Activated T-helper 1 cell treated with anti-CD3 and anti-CD28 coated beads, Interleukin-12 subunit alpha, Interleukin-12 subunit beta, Interleukin-2, Interleukin-4 antibody, amounts not matched to agents 30 ng/mL and 10 ng/mL and 1 ng/mL, durations not matched to agents 14 hours and 24 hours and 36 hours (primary cell): ENCODE data around the gene CEP63. TPM values are rescaled to one million over a fixed set of nuclear protein-coding genes. Genes with fewer than 3 reads are reported as not detected.
"Not testable (repeated sequence)": the region's sequence is repeated elsewhere in the genome, so short reads cannot be mapped to it uniquely, and the experiment has no call there.

Experiments
- DNase-seq: peaks from one replicate; pipeline ENCODE4 v3.0.0; 2021; ENCODE audit warnings: low spot score
- H3K27ac Mint-ChIP-seq: one replicate; pipeline ENCODE4 v1.8.0; 2021; ENCODE audit warnings: mild to moderate bottlenecking, mixed read lengths
- H3K27me3 Mint-ChIP-seq: one replicate; pipeline ENCODE4 v1.8.0; 2022; ENCODE audit warnings: mild to moderate bottlenecking, moderate library complexity, mixed read lengths; ENCODE audit not compliant: insufficient read depth
- H3K36me3 Mint-ChIP-seq: one replicate; pipeline ENCODE4 v1.8.0; 2021; ENCODE audit warnings: low read depth, mixed read lengths
- H3K4me1 Mint-ChIP-seq: one replicate; pipeline ENCODE4 v1.8.0; 2021; ENCODE audit warnings: low read depth, mixed read lengths
- H3K4me3 Mint-ChIP-seq: one replicate; pipeline ENCODE4 v1.8.0; 2021; ENCODE audit warnings: mild to moderate bottlenecking, moderate library complexity, mixed read lengths
- H3K9me3 Mint-ChIP-seq: one replicate; pipeline ENCODE4 v1.8.0; 2021; ENCODE audit warnings: mixed read lengths
- intact Hi-C: fragments of 100-400 bp; cut with micrococcal nuclease; formaldehyde crosslinking; loops from one replicate; pipeline ENCODE4 v1.15.1; 2024
- total RNA-seq: library from RNA; stranded (reverse); gene quantifications from 2 replicates; pipeline ENCODE4 v1.2.3, GENCODE V29; 2022

CEP63 gene
- total RNA-seq, 1 donor from 2014 or later: 20.0 TPM

GRCh38 chr3:134535186-134535970, 49.5 kb downstream of the CEP63 start:
- H3K4me3 Mint-ChIP-seq: no peak overlapping the region
- no peak for DNase-seq
- H3K27ac Mint-ChIP-seq: no peak overlapping the region
- intact Hi-C loops: no loop called here
- no peaks in the 10 kb centered on the region for H3K4me1 Mint-ChIP-seq
- no peaks in the 10 kb centered on the region for H3K27me3 Mint-ChIP-seq
- no peaks in the 10 kb centered on the region for H3K9me3 Mint-ChIP-seq
- peaks cover 9% of the 10 kb centered on the region for H3K36me3 Mint-ChIP-seq

DNA sequence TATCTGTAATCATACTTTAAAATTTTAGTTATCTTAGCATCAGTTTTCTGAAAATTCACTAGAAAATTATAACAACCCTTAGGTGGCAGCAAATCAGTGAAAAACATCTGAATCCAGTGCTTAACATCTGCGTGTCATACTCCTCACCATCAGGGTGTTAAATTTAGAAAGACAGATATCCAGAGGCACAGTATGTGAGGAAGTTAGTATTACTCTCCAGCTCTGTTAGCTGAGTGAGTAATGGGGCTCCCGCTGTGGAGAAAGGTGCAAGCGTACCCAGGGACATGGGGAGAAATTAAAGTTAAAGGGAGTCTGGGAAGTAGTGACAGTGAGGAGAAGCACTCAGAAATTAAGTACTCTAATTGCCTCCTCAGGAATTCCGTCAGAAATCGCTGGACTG, 50.9 kb downstream of the CEP63 start:
- no peaks in the 10 kb centered on the region for H3K9me3 Mint-ChIP-seq
- no peaks in the 10 kb centered on the region for H3K4me1 Mint-ChIP-seq
- no peaks in the 10 kb centered on the region for H3K27me3 Mint-ChIP-seq
- intact Hi-C loops: no loop called here
- H3K4me3 Mint-ChIP-seq: no peak overlapping the region
- H3K36me3 Mint-ChIP-seq: peaks cover 9% of the 10 kb centered on the region
- H3K27ac Mint-ChIP-seq: no peak overlapping the region
- no peak for DNase-seq

DNA sequence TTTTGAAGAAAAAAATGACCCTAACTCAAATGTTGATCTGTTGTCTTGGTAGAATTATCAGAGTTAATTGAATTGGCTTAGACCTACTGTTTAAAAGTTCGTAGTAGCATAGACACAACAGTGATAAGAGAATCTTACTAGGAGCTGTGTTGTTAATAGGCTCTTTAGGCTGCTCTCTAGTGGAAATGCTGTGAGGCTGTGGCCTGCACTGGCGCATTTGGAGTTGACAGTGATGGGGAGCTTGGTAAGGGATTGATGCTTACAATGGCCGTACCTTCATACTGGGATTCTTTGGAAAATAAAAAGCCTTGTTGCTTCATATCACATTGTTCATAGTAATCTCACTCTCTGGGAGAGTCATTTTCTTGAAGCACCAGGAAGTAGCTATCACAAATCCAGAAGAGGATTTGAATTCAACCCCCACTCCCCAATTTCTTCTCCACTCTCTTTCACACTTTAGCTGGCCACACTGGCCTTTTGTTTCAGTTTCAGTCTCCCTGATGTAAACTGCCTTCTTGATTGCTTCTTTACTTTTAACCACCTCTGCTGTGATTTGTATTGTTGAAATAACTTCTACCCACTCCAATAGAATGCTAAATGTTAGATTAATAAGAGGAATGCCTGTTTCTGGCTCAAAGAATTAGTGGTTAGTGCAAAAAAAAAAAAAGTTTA, 56.6 kb downstream of the CEP63 start:
- Mint-ChIP-seq H3K4me3 (no peak overlapping the region), H3K27ac (no peak overlapping the region), H3K9me3 (no peaks in the 10 kb centered on the region), H3K4me1 (peaks cover 11% of the 10 kb centered on the region), H3K27me3 (no peaks in the 10 kb centered on the region), H3K36me3 (peaks cover 15% of the 10 kb centered on the region)
- intact Hi-C loops: no loop called here
- DNase-seq: no peak

DNA sequence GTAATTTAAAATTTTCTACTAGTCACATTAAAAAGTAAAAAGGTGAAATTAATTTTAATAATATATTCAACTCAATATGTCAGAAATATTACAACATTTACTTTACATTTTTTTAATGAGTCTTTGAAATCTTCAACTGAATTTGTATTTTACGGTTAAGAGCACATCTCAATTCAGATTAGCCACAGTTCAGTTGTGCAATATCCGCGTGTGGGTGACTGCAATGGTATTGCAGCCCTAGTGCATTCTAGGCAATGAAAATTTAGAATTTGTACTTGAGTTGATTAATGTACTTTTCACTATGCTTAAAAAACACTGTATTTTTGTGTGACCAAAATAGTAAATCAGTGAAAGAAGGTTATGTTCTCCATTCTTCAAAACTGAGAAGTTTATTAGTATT, 57.3 kb downstream of the CEP63 start:
- intact Hi-C loops: no loop called here
- Mint-ChIP-seq H3K9me3 (no peaks in the 10 kb centered on the region), H3K36me3 (peaks cover 11% of the 10 kb centered on the region), H3K4me3 (no peak overlapping the region), H3K27me3 (no peaks in the 10 kb centered on the region), H3K4me1 (peaks cover 11% of the 10 kb centered on the region), H3K27ac (no peak overlapping the region)
- DNase-seq: no peak

DNA sequence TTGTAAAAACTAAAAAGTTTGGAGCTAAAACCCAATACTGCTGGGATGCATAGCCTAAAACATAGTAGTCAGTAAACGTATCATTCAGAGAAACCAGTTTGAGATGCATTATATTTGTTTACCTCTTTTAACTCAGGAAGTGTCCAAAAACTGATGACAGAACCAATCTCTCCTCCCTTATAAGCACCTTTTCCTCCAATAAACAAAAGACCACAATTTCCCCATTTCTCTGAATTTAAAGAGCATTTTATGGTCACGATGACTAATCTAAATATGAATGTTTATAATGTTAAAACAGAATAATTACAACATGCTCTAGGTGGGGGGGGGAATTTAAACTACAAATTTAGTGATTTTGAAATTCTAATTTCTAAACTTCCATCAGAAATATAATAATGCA, 58.5 kb downstream of the CEP63 start:
- no peak overlapping the region for H3K27ac Mint-ChIP-seq
- H3K36me3 Mint-ChIP-seq: peaks cover 18% of the 10 kb centered on the region
- DNase-seq: no peak
- no peak overlapping the region for H3K4me3 Mint-ChIP-seq
- no peaks in the 10 kb centered on the region for H3K27me3 Mint-ChIP-seq
- intact Hi-C loops: no loop called here
- H3K4me1 Mint-ChIP-seq: peaks cover 11% of the 10 kb centered on the region
- no peaks in the 10 kb centered on the region for H3K9me3 Mint-ChIP-seq

- DNase-seq, H3K27me3 Mint-ChIP-seq, H3K27ac Mint-ChIP-seq, intact Hi-C loops, H3K4me3 Mint-ChIP-seq, H3K9me3 Mint-ChIP-seq: not testable (repeated sequence)
- H3K36me3 Mint-ChIP-seq: peaks cover 20% of the 10 kb centered on the region
- H3K4me1 Mint-ChIP-seq: peaks cover 11% of the 10 kb centered on the region
Observed at GRCh38 chr3:134544783-134545182, 58.9 kb downstream of the CEP63 start.

DNA sequence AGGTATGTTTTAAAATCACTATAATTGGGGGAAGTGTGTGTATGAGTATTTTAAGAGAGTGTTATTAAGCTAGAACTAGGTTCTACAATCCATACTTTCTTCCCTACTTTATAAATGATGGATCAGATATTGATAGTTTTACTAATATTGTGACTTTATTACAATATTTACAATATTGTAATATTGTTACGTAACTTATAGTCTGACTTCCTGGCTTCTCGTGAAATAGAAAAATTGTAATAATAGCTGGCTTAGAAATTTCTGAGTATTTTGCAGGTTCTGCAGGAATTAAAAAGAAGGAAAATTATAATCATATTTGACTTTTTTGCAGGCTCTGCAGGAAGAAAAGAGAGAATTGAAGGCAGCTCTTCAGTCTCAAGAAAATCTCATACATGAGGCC, 60.0 kb downstream of the CEP63 start:
- no peaks in the 10 kb centered on the region for H3K27me3 Mint-ChIP-seq
- no peak for DNase-seq
- H3K27ac Mint-ChIP-seq: no peak overlapping the region
- H3K4me3 Mint-ChIP-seq: no peak overlapping the region
- intact Hi-C loops: no loop called here
- H3K9me3 Mint-ChIP-seq: no peaks in the 10 kb centered on the region
- peaks cover 29% of the 10 kb centered on the region for H3K36me3 Mint-ChIP-seq
- peaks cover 11% of the 10 kb centered on the region for H3K4me1 Mint-ChIP-seq

- no peaks in the 10 kb centered on the region for H3K9me3 Mint-ChIP-seq
- no peak overlapping the region for H3K27ac Mint-ChIP-seq
- H3K4me1 Mint-ChIP-seq: no peaks in the 10 kb centered on the region
- no peak for DNase-seq
- H3K36me3 Mint-ChIP-seq: peaks cover 36% of the 10 kb centered on the region
- no peak overlapping the region for H3K4me3 Mint-ChIP-seq
- intact Hi-C loops: no loop called here
- no peaks in the 10 kb centered on the region for H3K27me3 Mint-ChIP-seq
Observed at GRCh38 chr3:134552784-134553183, 66.9 kb downstream of the CEP63 start.

DNA sequence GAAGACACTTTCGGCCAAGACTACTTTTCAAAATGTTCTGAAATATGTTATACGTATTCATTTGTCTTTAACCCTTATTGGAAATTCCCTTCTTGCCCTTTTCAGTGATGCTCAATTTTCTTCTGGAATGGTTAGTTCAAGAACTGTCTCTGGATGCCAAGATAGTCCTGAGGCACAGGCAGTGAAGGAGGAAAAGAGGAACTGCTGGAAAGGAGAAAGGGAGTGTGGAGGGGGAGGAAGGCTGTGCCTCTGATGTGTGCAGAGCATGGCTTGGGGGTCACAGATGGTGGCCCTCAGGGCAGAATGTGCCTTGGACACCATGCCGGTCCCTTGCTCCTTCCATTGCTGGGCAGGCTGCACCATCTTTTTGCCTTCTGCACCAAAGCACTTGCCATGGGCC, 73.7 kb downstream of the CEP63 start:
- intact Hi-C loops: no loop called here
- DNase-seq: no peak
- no peak overlapping the region for H3K27ac Mint-ChIP-seq
- H3K27me3 Mint-ChIP-seq: no peaks in the 10 kb centered on the region
- peaks cover 29% of the 10 kb centered on the region for H3K36me3 Mint-ChIP-seq
- no peak overlapping the region for H3K4me3 Mint-ChIP-seq
- H3K9me3 Mint-ChIP-seq: no peaks in the 10 kb centered on the region
- H3K4me1 Mint-ChIP-seq: no peaks in the 10 kb centered on the region

DNA sequence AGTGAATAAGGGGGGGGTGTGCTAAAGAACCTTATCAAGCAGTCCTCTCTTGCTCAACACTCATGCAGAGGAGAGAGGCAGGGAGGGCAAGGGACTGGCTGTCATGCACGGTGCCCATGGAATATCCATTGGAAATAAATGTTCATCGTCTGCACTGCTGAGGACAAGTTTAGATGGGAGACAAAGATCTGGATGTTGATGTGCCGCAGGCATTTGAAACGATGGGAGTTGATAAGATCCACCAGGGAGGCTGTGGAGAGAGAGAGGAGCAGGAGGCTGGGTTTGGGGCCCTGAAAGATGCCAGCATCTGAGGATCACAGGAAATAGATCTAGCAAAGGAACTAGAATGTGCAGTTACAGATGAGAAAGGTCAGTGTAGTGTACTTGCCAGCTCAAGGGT, 76.2 kb downstream of the CEP63 start:
- Mint-ChIP-seq H3K27ac (no peak overlapping the region), H3K27me3 (no peaks in the 10 kb centered on the region), H3K4me3 (no peak overlapping the region), H3K9me3 (no peaks in the 10 kb centered on the region), H3K36me3 (peaks cover 31% of the 10 kb centered on the region), H3K4me1 (no peaks in the 10 kb centered on the region)
- DNase-seq: no peak
- intact Hi-C loops: no loop called here

- Mint-ChIP-seq H3K4me1 (no peaks in the 10 kb centered on the region), H3K36me3 (peaks cover 28% of the 10 kb centered on the region), H3K27me3 (no peaks in the 10 kb centered on the region), H3K9me3 (peaks cover 6% of the 10 kb centered on the region), H3K27ac (no peak overlapping the region), H3K4me3 (no peak overlapping the region)
- intact Hi-C loops: no loop called here
- DNase-seq: no peak
Observed at GRCh38 chr3:134563601-134564000, 77.7 kb downstream of the CEP63 start.

- no peak overlapping the region for H3K4me3 Mint-ChIP-seq
- no peaks in the 10 kb centered on the region for H3K4me1 Mint-ChIP-seq
- intact Hi-C loops: no loop called here
- no peak for DNase-seq
- peaks cover 12% of the 10 kb centered on the region for H3K9me3 Mint-ChIP-seq
- no peak overlapping the region for H3K27ac Mint-ChIP-seq
- peaks cover 21% of the 10 kb centered on the region for H3K36me3 Mint-ChIP-seq
- no peaks in the 10 kb centered on the region for H3K27me3 Mint-ChIP-seq
Observed at GRCh38 chr3:134564991-134565390, 79.1 kb downstream of the CEP63 start.

DNA sequence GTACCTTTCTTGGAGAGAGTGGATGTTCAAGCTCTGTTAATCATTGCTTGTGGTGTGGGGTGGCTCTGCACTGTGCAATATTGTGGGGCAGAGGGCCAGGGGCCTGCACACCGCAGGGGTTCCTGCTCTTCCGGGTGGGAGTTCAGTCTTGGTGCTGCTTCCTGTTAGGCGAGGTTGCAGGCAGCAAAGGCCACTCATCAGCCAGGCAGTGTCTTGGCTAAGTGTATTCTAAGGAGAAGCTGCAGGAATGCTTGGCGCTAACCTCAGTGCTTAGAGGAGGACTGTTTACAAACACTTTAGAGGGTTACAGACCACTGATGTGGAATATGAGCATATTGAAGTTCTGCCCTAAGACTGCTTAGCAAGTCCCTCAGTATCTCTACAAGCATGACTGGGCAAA, 81.7 kb downstream of the CEP63 start:
- no peaks in the 10 kb centered on the region for H3K4me1 Mint-ChIP-seq

More for the DNA sequence above, 81.7 kb downstream of the CEP63 start:
- Mint-ChIP-seq H3K4me3 (no peak overlapping the region), H3K9me3 (peaks cover 24% of the 10 kb centered on the region), H3K27me3 (no peaks in the 10 kb centered on the region), H3K36me3 (peaks cover 8% of the 10 kb centered on the region), H3K27ac (no peak overlapping the region)
- no peak for DNase-seq
- intact Hi-C loops: no loop called here
